Stimulated activated memory B cell treated with anti-CD40 and anti-IgM and Interleukin-4, amounts not matched to agents 10 μg/mL and 1 μg/mL and 100 μg/mL, for 72 hours (primary cell): ENCODE measurements around the gene UGT2A3.

Experiments
- ATAC-seq: fragments of 150-1000 bp; cut with Tn5 transposase; 2 replicates; pipeline ENCODE4 v1.10.0; 2021
- H3K27ac Mint-ChIP-seq: one replicate; pipeline ENCODE4 v1.8.0; 2022; ENCODE audit warnings: mild to moderate bottlenecking, mixed read lengths
- H3K27me3 Mint-ChIP-seq: one replicate; pipeline ENCODE4 v1.8.0; 2022; ENCODE audit warnings: mixed read lengths
- H3K36me3 Mint-ChIP-seq: one replicate; pipeline ENCODE4 v1.8.0; 2022; ENCODE audit warnings: mixed read lengths
- H3K4me1 Mint-ChIP-seq: one replicate; pipeline ENCODE4 v1.8.0; 2022; ENCODE audit warnings: mixed read lengths
- H3K4me3 Mint-ChIP-seq: one replicate; pipeline ENCODE4 v1.8.0; 2022; ENCODE audit warnings: mild to moderate bottlenecking, moderate library complexity, mixed read lengths
- H3K9me3 Mint-ChIP-seq: one replicate; pipeline ENCODE4 v1.8.0; 2022; ENCODE audit warnings: mixed read lengths

The UGT2A3 gene

GRCh38 chr4:68895561-68896198, 55.9 kb downstream of the UGT2A3 start:
- H3K27me3 Mint-ChIP-seq, result no peaks in the 10 kb centered on the region
- no peak overlapping the region for H3K4me3 Mint-ChIP-seq
- ATAC-seq, result no peak
- no peaks in the 10 kb centered on the region for H3K36me3 Mint-ChIP-seq
- H3K4me1 Mint-ChIP-seq, result no peaks in the 10 kb centered on the region
- H3K9me3 Mint-ChIP-seq, result peaks cover 4% of the 10 kb centered on the region
- H3K27ac Mint-ChIP-seq, result no peak overlapping the region

DNA sequence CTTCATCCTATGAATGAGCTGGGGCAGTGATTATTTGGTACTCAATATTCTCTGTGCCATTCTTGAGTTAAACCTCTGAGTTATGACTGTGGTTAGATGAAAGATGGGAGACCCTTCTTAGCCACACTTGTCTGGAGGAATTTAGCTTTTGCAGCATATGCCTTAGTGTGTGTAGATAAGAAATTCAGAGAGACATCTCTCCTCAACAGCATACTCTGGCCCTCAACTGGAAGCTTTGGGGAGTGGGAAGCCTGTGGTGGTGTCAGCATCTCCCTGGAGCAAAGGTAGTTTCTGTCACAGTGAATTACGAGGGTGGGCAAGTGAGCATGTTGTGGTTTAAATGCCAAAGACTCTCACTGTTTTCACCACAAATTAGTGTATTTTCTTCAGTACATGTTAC, 58.7 kb downstream of the UGT2A3 start:
- H3K27ac Mint-ChIP-seq, result no peak overlapping the region
- no peaks in the 10 kb centered on the region for H3K36me3 Mint-ChIP-seq
- no peaks in the 10 kb centered on the region for H3K4me1 Mint-ChIP-seq
- ATAC-seq, result no peak
- no peak overlapping the region for H3K4me3 Mint-ChIP-seq
- no peaks in the 10 kb centered on the region for H3K27me3 Mint-ChIP-seq
- peaks cover 4% of the 10 kb centered on the region for H3K9me3 Mint-ChIP-seq

- no peaks in the 10 kb centered on the region for H3K27me3 Mint-ChIP-seq
- no peak overlapping the region for H3K4me3 Mint-ChIP-seq
- no peaks in the 10 kb centered on the region for H3K36me3 Mint-ChIP-seq
- H3K9me3 Mint-ChIP-seq, result peaks cover 4% of the 10 kb centered on the region
- no peak for ATAC-seq
- H3K4me1 Mint-ChIP-seq, result no peaks in the 10 kb centered on the region
- no peak overlapping the region for H3K27ac Mint-ChIP-seq
Observed at GRCh38 chr4:68891678-68892077, 59.9 kb downstream of the UGT2A3 start.

GRCh38 chr4:68885545-68885944, 66.1 kb downstream of the UGT2A3 start:
- no peak for ATAC-seq
- Mint-ChIP-seq H3K36me3 (no peaks in the 10 kb centered on the region), H3K9me3 (no peaks in the 10 kb centered on the region), H3K4me1 (no peaks in the 10 kb centered on the region), H3K27ac (no peak overlapping the region), H3K4me3 (no peak overlapping the region), H3K27me3 (no peaks in the 10 kb centered on the region)

- Mint-ChIP-seq H3K27ac (no peak overlapping the region), H3K36me3 (no peaks in the 10 kb centered on the region), H3K9me3 (no peaks in the 10 kb centered on the region), H3K4me3 (no peak overlapping the region), H3K27me3 (no peaks in the 10 kb centered on the region), H3K4me1 (no peaks in the 10 kb centered on the region)
- no peak for ATAC-seq
Observed at GRCh38 chr4:68883870-68884269, 67.7 kb downstream of the UGT2A3 start.
